ENCODE measurements around the gene DDHD1. TPM values are rescaled to one million over a fixed set of nuclear protein-coding genes. Genes with fewer than 3 reads are reported as not detected.

The DDHD1 gene
- total RNA-seq, 1 donor = 30.0 TPM

GRCh38 chr14:53001787-53002378, 151.2 kb downstream of the DDHD1 start:
- no peaks in the 10 kb centered on the region for H3K9me3 ChIP-seq (ENCODE audit: low read depth, low read length)
- no peaks in the 10 kb centered on the region for H3K27me3 ChIP-seq (ENCODE audit: insufficient read depth, low read length)
- TF ChIP-seq, protein P1, sequence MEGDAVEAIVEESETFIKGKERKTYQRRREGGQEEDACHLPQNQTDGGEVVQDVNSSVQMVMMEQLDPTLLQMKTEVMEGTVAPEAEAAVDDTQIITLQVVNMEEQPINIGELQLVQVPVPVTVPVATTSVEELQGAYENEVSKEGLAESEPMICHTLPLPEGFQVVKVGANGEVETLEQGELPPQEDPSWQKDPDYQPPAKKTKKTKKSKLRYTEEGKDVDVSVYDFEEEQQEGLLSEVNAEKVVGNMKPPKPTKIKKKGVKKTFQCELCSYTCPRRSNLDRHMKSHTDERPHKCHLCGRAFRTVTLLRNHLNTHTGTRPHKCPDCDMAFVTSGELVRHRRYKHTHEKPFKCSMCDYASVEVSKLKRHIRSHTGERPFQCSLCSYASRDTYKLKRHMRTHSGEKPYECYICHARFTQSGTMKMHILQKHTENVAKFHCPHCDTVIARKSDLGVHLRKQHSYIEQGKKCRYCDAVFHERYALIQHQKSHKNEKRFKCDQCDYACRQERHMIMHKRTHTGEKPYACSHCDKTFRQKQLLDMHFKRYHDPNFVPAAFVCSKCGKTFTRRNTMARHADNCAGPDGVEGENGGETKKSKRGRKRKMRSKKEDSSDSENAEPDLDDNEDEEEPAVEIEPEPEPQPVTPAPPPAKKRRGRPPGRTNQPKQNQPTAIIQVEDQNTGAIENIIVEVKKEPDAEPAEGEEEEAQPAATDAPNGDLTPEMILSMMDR (IDR thresholded peaks at IDR 0.05; ENCODE audit: extremely low read depth, low read depth, low read length) = no peak
- no peak for DNase-seq (ENCODE audit: insufficient read length, low spot score, missing footprints)
- peaks cover 10% of the 10 kb centered on the region for H3K4me1 ChIP-seq (ENCODE audit: insufficient read depth, low read length)
- no peak overlapping the region for H3K4me2 ChIP-seq (ENCODE audit: insufficient read depth, low read length)
- H3K79me2 ChIP-seq (ENCODE audit: insufficient read depth, low read length) = no peaks in the 10 kb centered on the region
- H4K20me1 ChIP-seq (ENCODE audit: insufficient read depth, low read length) = no peaks in the 10 kb centered on the region
- H3K27ac ChIP-seq (ENCODE audit: low read depth, low read length) = no peak overlapping the region
- H3K36me3 ChIP-seq (ENCODE audit: insufficient read depth, low read length) = no peaks in the 10 kb centered on the region
- peak overlapping the region; percentile 71 for H2AFZ ChIP-seq (ENCODE audit: low read length)
- no peak overlapping the region for H3K4me3 ChIP-seq (ENCODE audit: insufficient read depth, low read length)

- TF ChIP-seq, protein P1 (IDR thresholded peaks at IDR 0.05; ENCODE audit: extremely low read depth, low read depth, low read length) = no peak
- H2AFZ ChIP-seq (ENCODE audit: low read length) = no peak overlapping the region
Observed at GRCh38 chr14:52998376-52999015, 154.6 kb downstream of the DDHD1 start.

GRCh38 chr14:52996493-52996892, 156.6 kb downstream of the DDHD1 start:
- Histone ChIP-seq H2AFZ (ENCODE audit: low read length) (no peak overlapping the region), H4K20me1 (ENCODE audit: insufficient read depth, low read length) (no peaks in the 10 kb centered on the region)

More at GRCh38 chr14:52998376-52999015, 154.6 kb downstream of the DDHD1 start:
- peak overlapping the region; percentile 29 for H3K27ac ChIP-seq (ENCODE audit: low read depth, low read length)
- DNase-seq (ENCODE audit: insufficient read length, low spot score, missing footprints) = peak; percentile 75
- H3K36me3 ChIP-seq (ENCODE audit: insufficient read depth, low read length) = no peaks in the 10 kb centered on the region
- no peaks in the 10 kb centered on the region for H3K79me2 ChIP-seq (ENCODE audit: insufficient read depth, low read length)
- no peak overlapping the region for H3K4me3 ChIP-seq (ENCODE audit: insufficient read depth, low read length)
- peaks cover 10% of the 10 kb centered on the region for H3K4me1 ChIP-seq (ENCODE audit: insufficient read depth, low read length)
- no peaks in the 10 kb centered on the region for H3K27me3 ChIP-seq (ENCODE audit: insufficient read depth, low read length)
- H3K9me3 ChIP-seq (ENCODE audit: low read depth, low read length) = no peaks in the 10 kb centered on the region
- no peaks in the 10 kb centered on the region for H4K20me1 ChIP-seq (ENCODE audit: insufficient read depth, low read length)
- peak overlapping the region; percentile 56 for H3K4me2 ChIP-seq (ENCODE audit: insufficient read depth, low read length)

GRCh38 chr14:52995998-52996397, 157.1 kb downstream of the DDHD1 start:
- Histone ChIP-seq H4K20me1 (ENCODE audit: insufficient read depth, low read length) (no peaks in the 10 kb centered on the region), H3K4me1 (ENCODE audit: insufficient read depth, low read length) (peaks cover 10% of the 10 kb centered on the region), H2AFZ (ENCODE audit: low read length) (no peak overlapping the region), H3K4me3 (ENCODE audit: insufficient read depth, low read length) (no peak overlapping the region), H3K9me3 (ENCODE audit: low read depth, low read length) (no peaks in the 10 kb centered on the region), H3K27ac (ENCODE audit: low read depth, low read length) (no peak overlapping the region), H3K79me2 (ENCODE audit: insufficient read depth, low read length) (no peaks in the 10 kb centered on the region), H3K36me3 (ENCODE audit: insufficient read depth, low read length) (no peaks in the 10 kb centered on the region), H3K27me3 (ENCODE audit: insufficient read depth, low read length) (no peaks in the 10 kb centered on the region), H3K4me2 (ENCODE audit: insufficient read depth, low read length) (no peak overlapping the region)
- peak; percentile 3 for DNase-seq (ENCODE audit: insufficient read length, low spot score, missing footprints)
- TF ChIP-seq, protein P1 (IDR thresholded peaks at IDR 0.05; ENCODE audit: extremely low read depth, low read depth, low read length) = no peak

More at GRCh38 chr14:52996493-52996892, 156.6 kb downstream of the DDHD1 start:
- H3K36me3 ChIP-seq (ENCODE audit: insufficient read depth, low read length) = no peaks in the 10 kb centered on the region
- peaks cover 10% of the 10 kb centered on the region for H3K4me1 ChIP-seq (ENCODE audit: insufficient read depth, low read length)
- DNase-seq (ENCODE audit: insufficient read length, low spot score, missing footprints) = no peak
- H3K27ac ChIP-seq (ENCODE audit: low read depth, low read length) = no peak overlapping the region
- H3K4me2 ChIP-seq (ENCODE audit: insufficient read depth, low read length) = no peak overlapping the region
- no peaks in the 10 kb centered on the region for H3K27me3 ChIP-seq (ENCODE audit: insufficient read depth, low read length)
- no peaks in the 10 kb centered on the region for H3K9me3 ChIP-seq (ENCODE audit: low read depth, low read length)
- no peaks in the 10 kb centered on the region for H3K79me2 ChIP-seq (ENCODE audit: insufficient read depth, low read length)
- no peak overlapping the region for H3K4me3 ChIP-seq (ENCODE audit: insufficient read depth, low read length)
- TF ChIP-seq, protein P1 (IDR thresholded peaks at IDR 0.05; ENCODE audit: extremely low read depth, low read depth, low read length) = no peak

All from osteoblast (primary cell).